PC-9 (cell line): ENCODE measurements around the gene APLNR. TPM values are rescaled to one million over a fixed set of nuclear protein-coding genes. Genes with fewer than 3 reads are reported as not detected.

Source experiments
- BruUV-seq: library from RNA; stranded (reverse); fragments of 400-500 nt; replicated peaks from 2 replicates; lab custom pipeline; 2021; lab: Mats Ljungman, UMichigan
- CTCF ChIA-PET: fragments of 300-600 bp; sonication (Branson Sonifier 250); formaldehyde crosslinking; loops from one replicate; lab custom pipeline; 2022; ENCODE audit warnings: antibody characterized with exemption; lab: Charles Lee
- POLR2A ChIA-PET: fragments of 300-600 bp; sonication (Branson Sonifier 250); formaldehyde crosslinking; loops from one replicate; lab custom pipeline; 2022; ENCODE audit warnings: antibody characterized with exemption; ENCODE audit not compliant: unreplicated experiment; lab: Charles Lee
- DNase-seq, 2 experiments: peaks; one replicate each; pipeline versions ENCODE4 v3.0.0 to v3.0.0-alpha.2; 2015 to 2022; ENCODE audit warnings: mixed read lengths in 1 of 2
- H2AFZ ChIP-seq: fragments of 200-600 bp; sonication (generic); 2 replicates; pipeline ENCODE4 v1.8.1; 2017; ENCODE audit warnings: antibody characterized with exemption
- H3F3A ChIP-seq: fragments of 200-600 bp; sonication (generic); 2 replicates; pipeline ENCODE4 v1.8.1; 2017; ENCODE audit warnings: antibody characterized with exemption, mild to moderate bottlenecking, low read depth; ENCODE audit not compliant: insufficient read depth
- H3K27ac ChIP-seq: fragments of 200-600 bp; sonication (generic); 2 replicates; pipeline ENCODE4 v1.6.1; 2016; ENCODE audit warnings: mixed run types
- H3K27me3 ChIP-seq: fragments of 200-600 bp; sonication (generic); 2 replicates; pipeline ENCODE4 v1.6.1; 2016; ENCODE audit warnings: low read depth, mixed run types; ENCODE audit not compliant: insufficient read depth
- H3K36me3 ChIP-seq: fragments of 200-600 bp; sonication (generic); 2 replicates; pipeline ENCODE4 v1.6.1; 2016; ENCODE audit warnings: low read depth, mixed run types
- H3K4me1 ChIP-seq: fragments of 200-600 bp; sonication (generic); replicated peaks from 2 replicates; pipeline ENCODE4 v1.6.1; 2016; ENCODE audit warnings: mixed run types; ENCODE audit not compliant: insufficient read depth
- H3K4me2 ChIP-seq: fragments of 200-600 bp; sonication (generic); 2 replicates; pipeline ENCODE4 v1.6.1; 2017; ENCODE audit warnings: mixed run types
- H3K4me3 ChIP-seq: fragments of 200-600 bp; sonication (generic); 2 replicates; pipeline ENCODE4 v1.6.1; 2016; ENCODE audit warnings: mixed run types
- H3K79me2 ChIP-seq: fragments of 200-600 bp; sonication (generic); 2 replicates; pipeline ENCODE4 v1.6.1; 2017; ENCODE audit warnings: low read depth, mixed run types
- H3K9me2 ChIP-seq: fragments of 200-600 bp; sonication (generic); 2 replicates; pipeline ENCODE4 v1.8.1; 2017; ENCODE audit warnings: mild to moderate bottlenecking; ENCODE audit not compliant: insufficient read depth
- H3K9me3 ChIP-seq: fragments of 200-600 bp; sonication (generic); 2 replicates; pipeline ENCODE4 v1.8.1; 2016; ENCODE audit warnings: low read depth; ENCODE audit not compliant: insufficient read depth
- H4K20me1 ChIP-seq: fragments of 200-600 bp; sonication (generic); 2 replicates; pipeline ENCODE4 v1.8.1; 2017; ENCODE audit not compliant: insufficient read depth
- CTCF ChIP-seq: fragments of 200-600 bp; sonication (generic); conservative IDR thresholded peaks from 2 replicates; pipeline ENCODE4 v1.6.1; 2017; ENCODE audit warnings: mixed run types, antibody characterized with exemption, mild to moderate bottlenecking, moderate library complexity
- EZH2 ChIP-seq: fragments of 200-600 bp; sonication (generic); IDR thresholded peaks from 2 replicates; pipeline ENCODE4 v1.8.0; 2017; ENCODE audit warnings: antibody characterized with exemption, low read depth
- intact Hi-C: fragments of 100-400 bp; cut with micrococcal nuclease; formaldehyde crosslinking; loops from one replicate; pipeline ENCODE4 v1.10.0; 2022; ENCODE audit not compliant: unreplicated experiment
- total RNA-seq: library from RNA; stranded (reverse); gene quantifications from 2 replicates; pipeline ENCODE4 v1.2.3, GENCODE V29; 2021

APLNR gene
- total RNA-seq, 1 experiment from 2014 or later, result not detected

DNA sequence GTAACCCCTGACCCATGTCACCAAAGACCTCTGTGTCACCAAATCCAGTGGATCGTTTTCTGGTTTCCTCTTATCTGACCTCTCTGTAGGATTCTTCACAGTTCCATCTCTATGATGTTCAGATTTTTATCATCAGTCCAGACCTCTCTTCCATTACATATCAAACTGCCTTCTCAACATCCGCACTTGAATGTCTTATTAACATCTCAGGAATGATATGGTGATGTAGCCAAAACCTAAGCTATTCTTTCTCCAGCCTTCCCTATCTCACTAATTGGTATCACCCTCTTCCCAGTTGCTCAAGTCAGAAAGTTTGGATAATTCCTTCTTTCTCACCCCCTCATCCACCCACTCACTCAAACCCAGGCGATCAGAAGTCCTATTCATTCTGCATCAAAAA lies 13.4 kb downstream of the APLNR start:
- no peaks in the 10 kb centered on the region for H3K79me2 ChIP-seq
- no peak overlapping the region for H3K27ac ChIP-seq
- ChIA-PET CTCF (no interaction called here), POLR2A (no interaction called here)
- no peak overlapping the region for H2AFZ ChIP-seq
- no peak overlapping the region for H3K4me2 ChIP-seq
- no peak overlapping the region for H3K4me3 ChIP-seq
- no peaks in the 10 kb centered on the region for H4K20me1 ChIP-seq
- 0 out of 2 replicates have a peak, but pooled peaks cover 8% of the 10 kb centered on the region for H3K4me1 ChIP-seq
- BruUV-seq, result no TSS peak
- 0 out of 2 replicates have a peak, but pooled peaks cover 8% of the 10 kb centered on the region for H3K9me3 ChIP-seq
- 0 out of 2 replicates have a peak, but pooled peaks cover 7% of the 10 kb centered on the region for H3K27me3 ChIP-seq
- no peak for DNase-seq
- intact Hi-C loops, result no loop called here
- H3F3A ChIP-seq, result no peaks in the 10 kb centered on the region
- H3K36me3 ChIP-seq, result no peaks in the 10 kb centered on the region
- H3K9me2 ChIP-seq, result no peaks in the 10 kb centered on the region; the same call in 1 of the 2 replicates
- no peak for TF ChIP-seq EZH2
- no peak for TF ChIP-seq CTCF

DNA sequence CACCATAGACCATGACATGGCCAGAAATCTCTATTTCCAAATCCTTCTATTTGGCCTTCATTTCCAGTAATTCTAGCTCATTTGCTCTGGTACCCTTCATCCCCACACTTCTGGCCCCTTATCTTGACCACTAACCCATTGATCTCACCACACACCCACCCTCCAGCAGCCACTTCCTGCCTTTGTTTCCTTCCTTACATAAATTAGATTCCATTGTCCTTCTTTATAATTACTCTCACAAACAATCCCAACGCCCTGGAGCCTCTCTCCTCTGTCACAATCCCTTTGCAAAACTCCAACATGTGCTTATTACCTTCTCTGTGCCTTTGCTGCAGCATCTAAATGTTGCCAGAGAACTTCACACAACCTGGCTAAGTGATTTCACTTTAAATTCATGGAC lies 14.8 kb downstream of the APLNR start:
- ChIA-PET POLR2A (no interaction called here), CTCF (no interaction called here)
- no peak overlapping the region for H3K4me2 ChIP-seq
- H3K4me3 ChIP-seq, result no peak overlapping the region
- H3K9me2 ChIP-seq, result no peaks in the 10 kb centered on the region
- no peaks in the 10 kb centered on the region for H3K79me2 ChIP-seq
- no peak for DNase-seq
- intact Hi-C loops, result no loop called here
- no peak overlapping the region for H2AFZ ChIP-seq
- H3K4me1 ChIP-seq, result 0 out of 2 replicates have a peak, but pooled peaks cover 8% of the 10 kb centered on the region
- no peak overlapping the region for H3K27ac ChIP-seq
- no peaks in the 10 kb centered on the region for H3F3A ChIP-seq
- H4K20me1 ChIP-seq, result no peaks in the 10 kb centered on the region
- H3K27me3 ChIP-seq, result no peaks in the 10 kb centered on the region
- no peaks in the 10 kb centered on the region for H3K36me3 ChIP-seq
- TF ChIP-seq EZH2, result no peak
- no peak for TF ChIP-seq CTCF
- BruUV-seq, result no TSS peak
- H3K9me3 ChIP-seq, result 0 out of 2 replicates have a peak, but pooled peaks cover 8% of the 10 kb centered on the region

- H2AFZ ChIP-seq, result no peak overlapping the region
- no peaks in the 10 kb centered on the region for H3K36me3 ChIP-seq
- no peaks in the 10 kb centered on the region for H3K4me1 ChIP-seq
- no peak overlapping the region for H3K4me2 ChIP-seq
- H3K79me2 ChIP-seq, result no peaks in the 10 kb centered on the region
- ChIA-PET POLR2A (no interaction called here), CTCF (no interaction called here)
- intact Hi-C loops, result no loop called here
- DNase-seq, result no peak
- H3K9me3 ChIP-seq, result no peaks in the 10 kb centered on the region
- no peaks in the 10 kb centered on the region for H3K9me2 ChIP-seq
- BruUV-seq, result no TSS peak
- TF ChIP-seq CTCF (no peak), EZH2 (no peak)
- H3K27ac ChIP-seq, result no peak overlapping the region
- H3K4me3 ChIP-seq, result no peak overlapping the region
- H3F3A ChIP-seq, result no peaks in the 10 kb centered on the region
- H3K27me3 ChIP-seq, result no peaks in the 10 kb centered on the region
- H4K20me1 ChIP-seq, result no peaks in the 10 kb centered on the region
These were observed 17.9 kb downstream of the APLNR start for GRCh38 chr11:57219021-57219627.
